B cell (primary cell): ENCODE results near the gene XPNPEP2. TPM values are rescaled to one million over a fixed set of nuclear protein-coding genes. Genes with fewer than 3 reads are reported as not detected.

ENCODE experiments used
- ATAC-seq: fragments of 200-7000 bp; cut with Tn5 transposase; one replicate; pipeline ENCODE4 v1.10.0; 2021; ENCODE audit warnings: low read depth, mild to moderate bottlenecking, moderate number of reproducible peaks, moderate library complexity
- CTCF ChIA-PET: fragments of 350-600 bp; sonication (Branson Sonifier 250); formaldehyde crosslinking; loops from one replicate; lab custom pipeline; 2021; ENCODE audit warnings: antibody characterized with exemption, inconsistent platforms; lab: Charles Lee
- POLR2A ChIA-PET: fragments of 350-600 bp; sonication (Branson Sonifier 250); formaldehyde crosslinking; loops from one replicate; lab custom pipeline; 2021; ENCODE audit warnings: antibody characterized with exemption; lab: Charles Lee
- DNase-seq: peaks from one replicate; pipeline ENCODE4 v3.0.0; 2013
- H2AFZ ChIP-seq: 2 replicates; pipeline ENCODE4 v1.6.1; 2012; ENCODE audit warnings: mild to moderate bottlenecking, low read depth, low read length; ENCODE audit not compliant: insufficient read depth, poor library complexity, severe bottlenecking
- H3K27ac ChIP-seq, 2 donors: 1 replicate in 1 of 2; 2 replicates in 1 of 2; pipeline ENCODE4 v1.5.1; 2012 to 2013; ENCODE audit warnings: low read length in 2 of 2, mild to moderate bottlenecking in 2 of 2, moderate library complexity in 1 of 2
- H3K27me3 ChIP-seq, 4 experiments: fragments of 200-600 bp in 1 of 4; sonication (generic) in 1 of 4; replicated peaks in 1 of 4; 1 replicate in 2 of 4; 2 replicates in 2 of 4; pipeline versions ENCODE4 v1.6.1 to v1.7.0; 2013 to 2016; ENCODE audit warnings: low read length in 3 of 4, mild to moderate bottlenecking in 2 of 4, mixed read lengths in 1 of 4, moderate library complexity in 1 of 4; ENCODE audit not compliant: insufficient read depth in 4 of 4, control insufficient read depth in 3 of 4; ENCODE audit errors: control extremely low read depth in 1 of 4
- H3K36me3 ChIP-seq, 2 experiments: replicated peaks in 1 of 2; 1 replicate in 1 of 2; 2 replicates in 1 of 2; pipeline versions ENCODE4 v1.6.1 to v1.7.1; 2013; ENCODE audit warnings: low read length in 1 of 2; ENCODE audit not compliant: insufficient read depth in 2 of 2, control insufficient read depth in 1 of 2; ENCODE audit errors: control extremely low read depth in 1 of 2, extremely low read depth in 1 of 2
- H3K4me1 ChIP-seq, 2 donors: fragments of 200-600 bp in 1 of 2; sonication (generic) in 1 of 2; 1 replicate in 1 of 2; 2 replicates in 1 of 2; pipeline versions ENCODE4 v1.5.1 to v1.6.1; 2013 to 2017; ENCODE audit warnings: low read length in 2 of 2; ENCODE audit not compliant: control insufficient read depth in 2 of 2, insufficient read depth in 2 of 2
- H3K4me2 ChIP-seq: replicated peaks from 2 replicates; pipeline ENCODE3; 2012; ENCODE audit warnings: mild to moderate bottlenecking, low read depth, low read length; ENCODE audit not compliant: poor library complexity, severe bottlenecking
- H3K4me3 ChIP-seq, 5 experiments: fragments of 200-600 bp in 1 of 5; sonication (generic) in 1 of 5; 1 replicate in 3 of 5; 2 replicates in 2 of 5; pipeline versions ENCODE4 v1.5.1 to v1.7.0; 2011 to 2016; ENCODE audit warnings: low read length in 4 of 5, mild to moderate bottlenecking in 4 of 5, low read depth in 2 of 5, control low read depth in 1 of 5, moderate library complexity in 1 of 5; ENCODE audit not compliant: insufficient read depth in 1 of 5; ENCODE audit errors: control extremely low read depth in 1 of 5, extremely low read depth in 1 of 5
- H3K79me2 ChIP-seq: fragments of 200-600 bp; sonication (generic); one replicate; pipeline ENCODE4 v1.6.0; 2016; ENCODE audit warnings: low read length; ENCODE audit not compliant: control insufficient read depth, insufficient read depth
- H3K9ac ChIP-seq: fragments of 200-600 bp; sonication (generic); 2 replicates; pipeline ENCODE4 v1.6.1; 2017; ENCODE audit warnings: mild to moderate bottlenecking, low read length, moderate library complexity
- H3K9me3 ChIP-seq, 3 donors: one replicate each; pipeline versions ENCODE4 v1.6.1 to v1.7.1; 2013; ENCODE audit warnings: low read length in 2 of 3; ENCODE audit not compliant: control insufficient read depth in 2 of 3, insufficient read depth in 1 of 3; ENCODE audit errors: control extremely low read depth in 1 of 3
- H4K20me1 ChIP-seq: 2 replicates; pipeline ENCODE4 v1.6.0; 2012; ENCODE audit warnings: mild to moderate bottlenecking, low read length; ENCODE audit not compliant: insufficient read depth, control insufficient read depth, poor library complexity, severe bottlenecking
- H3K27ac Mint-ChIP-seq: one replicate; pipeline ENCODE4 v1.8.0; 2021; ENCODE audit warnings: mixed read lengths
- H3K27me3 Mint-ChIP-seq: one replicate; pipeline ENCODE4 v1.8.0; 2021; ENCODE audit warnings: mixed read lengths
- H3K4me1 Mint-ChIP-seq: one replicate; pipeline ENCODE4 v1.8.0; 2021; ENCODE audit warnings: mixed read lengths
- H3K4me3 Mint-ChIP-seq: one replicate; pipeline ENCODE4 v1.8.0; 2021; ENCODE audit warnings: mixed read lengths
- H3K9me3 Mint-ChIP-seq: one replicate; pipeline ENCODE4 v1.8.0; 2022; ENCODE audit warnings: mixed read lengths; ENCODE audit not compliant: insufficient read depth
- CTCF ChIP-seq: fragments of 200-600 bp; IDR thresholded peaks from one replicate; pipeline ENCODE4 v1.8.0; 2022; ENCODE audit warnings: antibody characterized with exemption, mild to moderate bottlenecking
- EZH2 ChIP-seq: IDR thresholded peaks from 2 replicates; pipeline ENCODE4 v1.6.1; 2012; ENCODE audit warnings: borderline replicate concordance, low read depth, mild to moderate bottlenecking, moderate library complexity, low read length; ENCODE audit not compliant: insufficient read depth, poor library complexity, severe bottlenecking
- WGBS: methylation state at CpG from one replicate; pipeline ENCODE4 v1.1.5; 2013; ENCODE audit warnings: missing lambda C conversion rate; ENCODE audit not compliant: insufficient coverage; 5-methylcytosine and 5-hydroxymethylcytosine counted together
- intact Hi-C: fragments of 100-400 bp; cut with micrococcal nuclease; formaldehyde crosslinking; loops from one replicate; pipeline ENCODE4 v1.10.0; 2022
- polyA plus RNA-seq: library from polyadenylated mRNA; depleted of rRNA; stranded (reverse); fragments of >200 nt; gene quantifications from 2 replicates; pipeline ENCODE4 v1.2.3, GENCODE V29; 2012
- total RNA-seq, 2 donors: library from RNA; stranded (reverse); fragments of 120-200 nt in 1 of 2; gene quantifications; 1 replicate in 1 of 2; 2 replicates in 1 of 2; pipeline versions ENCODE4 v1.2.3 to v1.2.4, GENCODE V29; 2013 to 2022

The XPNPEP2 gene
- total and polyA plus RNA-seq, 2 donors (not counting 1 experiment from before 2014, with no cell fraction given): 0.31 TPM; not detected in 1

GRCh38 chrX:129714581-129714980, 24.2 kb upstream of the XPNPEP2 start:
- CTCF ChIA-PET: no interaction called here
- H2AFZ ChIP-seq: no peak overlapping the region
- no peak for DNase-seq
- H3K36me3 ChIP-seq: no peaks in the 10 kb centered on the region
- no peak for ATAC-seq
- Mint-ChIP-seq H3K27me3 (no peaks in the 10 kb centered on the region), H3K9me3 (no peaks in the 10 kb centered on the region), H3K4me1 (no peaks in the 10 kb centered on the region), H3K27ac (no peak overlapping the region), H3K4me3 (no peak overlapping the region)
- H3K9me3 ChIP-seq: no peaks in the 10 kb centered on the region
- H3K9ac ChIP-seq: no peak overlapping the region
- H3K27ac ChIP-seq: no peak overlapping the region
- H3K4me1 ChIP-seq: no peaks in the 10 kb centered on the region
- no peaks in the 10 kb centered on the region for H4K20me1 ChIP-seq
- POLR2A ChIA-PET: no interaction called here
- H3K27me3 ChIP-seq: no peaks in the 10 kb centered on the region
- intact Hi-C loops: no loop called here
- no CpG with 5 or more reads among the region's 4 CpGs for WGBS
- no peaks in the 10 kb centered on the region for H3K79me2 ChIP-seq
- H3K4me3 ChIP-seq: no peak overlapping the region
- TF ChIP-seq EZH2 (no peak), CTCF (no peak)
- no peak overlapping the region for H3K4me2 ChIP-seq

- Mint-ChIP-seq H3K27me3 (no peaks in the 10 kb centered on the region), H3K27ac (no peak overlapping the region), H3K4me3 (no peak overlapping the region), H3K9me3 (no peaks in the 10 kb centered on the region), H3K4me1 (no peaks in the 10 kb centered on the region)
- H3K9ac ChIP-seq: no peak overlapping the region
- no CpG with 5 or more reads among the region's 4 CpGs for WGBS
- H3K4me2 ChIP-seq: no peak overlapping the region
- no peaks in the 10 kb centered on the region for H3K27me3 ChIP-seq
- no peaks in the 10 kb centered on the region for H3K36me3 ChIP-seq
- TF ChIP-seq CTCF (no peak), EZH2 (no peak)
- intact Hi-C loops: no loop called here
- no peaks in the 10 kb centered on the region for H3K9me3 ChIP-seq
- POLR2A ChIA-PET: no interaction called here
- H3K4me1 ChIP-seq: no peaks in the 10 kb centered on the region
- no peak for ATAC-seq
- H3K79me2 ChIP-seq: no peaks in the 10 kb centered on the region
- H3K27ac ChIP-seq: no peak overlapping the region
- CTCF ChIA-PET: no interaction called here
- H4K20me1 ChIP-seq: no peaks in the 10 kb centered on the region
- no peak for DNase-seq
- H2AFZ ChIP-seq: no peak overlapping the region
- no peak overlapping the region for H3K4me3 ChIP-seq
These were observed 22.3 kb upstream of the XPNPEP2 start for GRCh38 chrX:129716507-129716906.
